ENCODE results near the gene C6orf132.

C6orf132 gene

DNA sequence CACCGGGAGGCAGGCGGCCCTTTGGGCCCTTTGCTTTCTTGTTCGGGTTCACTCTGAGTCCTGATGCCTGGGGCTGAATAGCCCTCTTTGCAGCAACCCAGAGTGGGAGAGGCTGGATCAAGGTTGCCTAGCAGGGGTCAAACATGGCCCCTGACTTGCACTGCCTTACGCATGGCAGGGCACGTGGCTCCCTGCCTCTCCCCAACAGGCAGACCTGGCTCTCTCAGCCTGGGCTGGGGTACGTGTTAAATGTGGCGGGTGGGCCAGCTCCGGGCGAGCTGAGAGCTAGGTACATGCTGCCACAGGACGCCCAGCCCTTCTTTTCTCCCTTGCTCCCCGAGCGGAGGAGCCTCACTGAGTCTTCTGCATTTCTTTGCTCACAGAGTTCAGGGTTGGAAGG lies 7.3 kb downstream of the C6orf132 start:
- no peak for DNase-seq

DNA sequence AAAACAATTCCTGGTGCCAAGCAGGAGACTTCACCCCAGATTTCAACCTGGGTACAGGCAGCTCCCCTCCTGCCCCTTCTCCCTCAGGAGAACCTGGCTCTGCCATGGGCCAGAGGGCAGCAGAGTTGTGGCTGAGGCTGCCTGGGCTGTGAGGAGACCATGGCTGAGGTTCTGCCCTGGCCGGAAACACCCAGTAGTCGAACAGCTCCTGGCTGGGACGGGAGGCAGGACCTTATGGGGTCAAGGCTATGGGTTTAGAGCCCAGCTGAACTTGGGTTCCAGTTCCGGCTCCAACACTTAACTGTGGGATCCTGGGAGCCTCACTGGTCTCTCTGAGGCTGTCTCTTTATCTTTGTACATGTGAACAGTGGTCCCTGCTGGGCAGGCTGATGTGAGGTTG lies 8.5 kb downstream of the C6orf132 start:
- no peak for DNase-seq

DNA sequence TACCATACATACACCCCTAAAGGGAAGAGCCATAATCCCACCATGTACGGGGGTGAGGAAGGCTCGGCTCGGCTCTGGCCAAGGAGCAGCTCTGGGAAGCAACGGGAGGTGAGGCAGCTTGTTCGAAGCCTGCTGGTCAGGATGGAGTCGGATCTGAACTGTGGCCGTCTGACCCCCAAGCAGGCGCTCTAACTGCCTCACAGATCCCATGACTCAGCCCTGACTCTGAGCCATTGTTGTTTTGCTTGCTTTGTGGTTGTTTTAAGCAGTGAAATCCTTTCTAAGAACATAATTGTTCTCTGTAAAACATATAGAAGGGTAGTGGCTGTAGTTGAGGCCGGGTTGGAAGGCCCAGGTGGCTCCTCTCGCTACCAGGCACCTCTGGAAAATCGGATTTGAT lies 10.9 kb downstream of the C6orf132 start:
- DNase-seq = no peak

DNA sequence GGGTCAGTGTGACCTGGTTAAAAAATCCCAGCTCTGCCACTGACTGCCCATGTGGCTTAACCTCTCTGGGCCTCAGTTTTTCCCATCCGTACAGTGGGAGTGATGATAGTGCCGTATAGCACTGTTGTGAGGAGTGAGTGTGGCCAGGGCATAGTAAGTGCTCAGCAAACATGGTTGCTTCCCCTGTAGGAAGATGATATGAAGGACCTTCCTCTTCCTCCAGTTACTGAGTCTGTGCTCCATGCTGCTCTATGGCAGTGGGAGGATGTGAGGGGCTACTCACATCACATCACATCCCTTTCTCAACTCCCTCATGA lies 13.1 kb downstream of the C6orf132 start:
- no peak for DNase-seq

DNA sequence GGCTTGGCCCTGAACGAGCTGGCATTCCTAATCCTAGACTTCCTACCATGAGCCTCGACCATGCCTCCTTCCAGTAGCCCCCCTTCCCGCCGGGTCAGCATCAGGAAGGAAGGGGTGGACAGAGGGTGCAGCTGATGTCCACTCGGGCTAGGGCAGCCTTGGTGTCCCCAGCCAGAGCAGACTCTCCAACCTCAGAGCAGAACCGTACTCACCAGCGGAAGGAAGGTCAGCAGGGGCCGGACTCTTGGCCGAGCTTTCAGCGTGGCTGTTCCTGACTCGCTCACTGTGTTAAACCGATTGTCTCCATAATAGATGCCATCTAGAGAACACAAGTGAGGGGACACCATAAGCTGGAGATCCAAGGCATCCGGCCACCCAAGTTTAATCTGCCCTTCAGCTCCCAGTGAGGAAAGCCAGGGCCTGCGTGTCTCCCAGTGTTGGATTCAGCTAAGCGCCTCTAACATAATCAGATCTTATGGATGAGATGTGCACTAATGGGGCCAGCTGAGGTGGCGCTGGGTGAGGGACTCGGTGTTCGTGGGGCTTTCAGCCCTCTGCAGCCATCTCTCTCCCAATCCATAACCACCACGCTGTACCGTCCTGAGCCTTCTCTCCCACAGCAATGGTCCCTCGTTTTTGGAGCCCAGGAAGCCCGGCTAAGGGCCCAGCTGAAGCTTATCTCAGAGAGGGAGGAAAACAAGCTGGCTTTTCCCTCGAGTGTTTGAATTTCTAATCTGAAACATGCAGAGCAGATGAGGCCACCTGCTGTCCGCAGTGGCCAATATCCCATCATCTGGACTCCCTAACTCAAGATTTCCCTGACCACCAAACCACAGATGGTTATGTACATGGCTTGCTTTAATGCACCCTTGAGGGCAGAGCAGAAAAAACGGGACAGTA lies 13.7 kb downstream of the C6orf132 start:
- no peak for DNase-seq

DNA sequence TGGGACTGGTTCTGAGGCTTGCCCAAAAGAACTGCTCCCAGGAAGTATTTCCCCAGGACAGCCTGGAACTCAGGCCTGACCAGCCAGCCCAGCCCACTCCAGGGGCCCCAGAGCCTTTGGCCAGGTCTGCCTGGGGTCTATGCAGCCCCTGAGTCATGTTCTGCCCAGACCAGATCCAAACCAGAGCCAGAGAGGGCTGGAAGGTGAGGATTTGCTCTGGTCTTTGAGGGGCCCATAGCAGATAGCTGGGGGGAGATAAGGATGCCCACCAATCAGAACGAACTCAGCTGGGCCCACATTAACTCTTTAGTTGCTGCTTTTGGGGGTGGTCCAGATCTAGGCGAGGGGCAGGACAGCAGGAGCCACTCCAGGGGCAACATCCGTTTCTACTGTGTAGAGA lies 16.8 kb downstream of the C6orf132 start:
- DNase-seq = no peak

DNA sequence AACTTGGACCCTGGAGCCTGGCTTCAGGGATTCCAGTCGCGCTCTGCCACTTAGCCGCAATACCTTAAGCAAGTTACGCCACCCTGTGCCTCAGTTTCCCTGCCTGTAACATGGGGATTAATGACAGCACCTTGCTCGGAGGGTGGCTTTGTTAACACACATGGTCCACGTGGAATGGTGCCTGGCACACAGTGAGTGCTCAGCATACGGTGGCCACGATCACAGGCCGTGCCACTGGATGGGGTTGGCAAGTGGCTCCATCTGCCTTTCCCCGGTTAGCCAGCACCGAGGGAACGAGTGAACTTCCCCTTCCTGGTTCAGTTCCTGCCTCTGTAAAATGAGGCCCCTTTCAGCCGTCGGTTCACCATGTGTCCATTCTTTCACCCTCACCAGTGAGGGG lies 17.2 kb downstream of the C6orf132 start:
- no peak for DNase-seq

DNA sequence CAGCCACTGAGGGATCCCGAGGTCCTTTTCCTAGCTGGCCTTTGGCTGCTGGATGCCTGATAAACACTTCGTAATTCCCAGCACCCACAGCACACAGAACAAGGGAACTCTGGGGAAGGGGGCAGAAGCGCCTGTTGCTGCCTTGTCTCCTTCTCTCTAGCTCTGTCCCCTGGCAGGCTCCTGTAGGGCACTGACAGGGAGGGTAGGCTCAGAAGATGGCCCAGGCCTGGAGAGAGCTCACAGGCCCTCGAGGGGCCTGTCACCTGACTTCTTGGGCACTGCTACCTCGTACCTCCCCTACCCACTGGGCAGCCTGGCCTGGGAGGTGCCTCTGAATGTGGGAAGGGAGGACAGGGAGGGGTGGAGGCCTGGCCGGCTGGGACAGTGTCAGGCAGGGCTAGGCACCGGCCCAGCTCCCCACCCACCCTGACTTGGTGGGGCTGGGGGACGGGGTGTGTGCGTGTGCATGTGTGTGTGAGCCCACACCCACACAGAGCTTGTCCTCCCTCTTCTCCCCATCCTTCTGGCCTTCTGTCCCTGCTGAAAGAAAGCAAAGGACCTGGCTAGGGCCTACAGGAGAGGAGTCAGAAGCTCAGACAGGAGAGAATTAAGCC lies 18.1 kb downstream of the C6orf132 start:
- no peak for DNase-seq

DNA sequence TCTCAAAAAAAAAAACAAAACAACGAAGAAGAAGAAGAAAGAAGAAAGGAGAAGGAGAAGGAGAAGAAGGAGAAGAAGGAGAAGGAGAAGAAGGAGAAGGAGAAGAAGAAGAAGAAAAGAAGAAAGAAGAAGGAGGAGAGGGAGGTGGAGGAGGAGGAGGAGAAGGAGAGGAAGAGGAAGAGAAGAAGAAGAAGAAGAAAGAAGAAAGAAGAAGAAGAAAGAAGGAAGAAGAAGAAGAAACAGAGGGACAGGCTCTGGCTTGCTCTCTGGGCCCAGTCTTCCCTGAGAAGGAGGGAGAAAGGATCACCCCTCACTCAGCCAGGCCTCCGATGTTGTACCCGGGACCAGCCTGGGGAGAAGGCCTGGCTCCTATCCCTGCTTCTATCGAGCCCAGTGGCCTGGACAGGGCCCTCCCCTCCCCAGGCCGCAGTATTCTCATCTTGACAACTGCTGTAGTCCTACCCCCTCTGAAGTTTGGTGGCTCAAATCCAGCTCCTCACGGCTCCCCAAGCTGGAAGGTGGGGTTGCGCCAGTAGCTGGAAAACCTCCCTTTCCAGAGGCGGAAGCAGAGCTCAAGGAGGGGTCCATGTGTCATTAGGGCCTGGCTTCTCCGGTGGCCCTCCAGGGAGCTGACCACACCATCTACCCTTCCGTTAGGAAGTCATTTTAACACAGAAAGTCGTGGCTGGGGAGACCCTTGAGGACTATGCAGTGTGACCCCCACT lies 18.9 kb downstream of the C6orf132 start:
- no peak for DNase-seq

DNA sequence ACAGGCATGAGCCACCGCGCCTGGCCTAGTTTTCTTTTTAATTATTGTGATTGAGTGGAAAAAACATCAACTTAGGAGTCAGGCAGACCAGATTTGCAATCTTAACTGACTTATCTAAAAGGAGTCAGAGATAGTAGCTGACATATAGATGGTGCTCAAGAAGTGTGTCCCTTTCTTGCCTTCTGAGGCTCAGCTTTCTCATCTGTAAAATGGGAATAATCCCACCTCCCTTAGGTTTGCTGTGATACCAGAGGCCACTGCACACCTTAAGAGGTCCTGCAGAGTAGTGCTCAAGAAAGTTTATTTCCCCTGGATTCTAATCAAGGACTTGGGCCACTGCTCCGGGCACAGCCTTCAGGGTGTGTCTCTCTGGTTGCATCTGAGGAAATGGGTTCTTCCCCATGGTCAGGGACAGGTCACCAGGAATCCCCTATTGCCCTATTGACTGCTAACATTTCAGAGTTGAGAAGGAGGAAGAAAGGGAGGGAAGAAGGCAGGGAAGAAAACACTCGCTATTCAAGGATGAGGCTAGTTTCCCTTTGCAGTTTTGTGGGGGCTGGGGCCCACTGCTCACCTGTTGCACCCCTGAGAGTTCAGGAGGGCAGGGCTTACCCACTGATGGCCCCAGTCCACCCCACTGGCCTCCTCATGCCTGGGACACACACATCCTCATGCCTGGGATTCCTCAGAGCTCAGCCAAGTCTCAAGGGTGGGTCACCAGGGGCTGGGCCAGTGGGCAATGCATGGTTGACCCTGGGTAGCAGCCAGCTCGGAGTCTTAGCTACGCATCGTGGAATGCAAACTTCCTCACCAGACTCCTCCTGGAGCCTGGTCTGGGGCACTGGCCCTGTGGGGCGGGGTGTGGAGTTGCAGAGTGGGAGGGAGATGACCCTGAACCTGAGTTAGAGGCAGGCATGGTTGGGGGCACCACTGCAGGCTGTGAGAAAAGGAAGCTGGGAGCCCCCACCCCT lies 21.2 kb downstream of the C6orf132 start:
- DNase-seq = no peak

DNA sequence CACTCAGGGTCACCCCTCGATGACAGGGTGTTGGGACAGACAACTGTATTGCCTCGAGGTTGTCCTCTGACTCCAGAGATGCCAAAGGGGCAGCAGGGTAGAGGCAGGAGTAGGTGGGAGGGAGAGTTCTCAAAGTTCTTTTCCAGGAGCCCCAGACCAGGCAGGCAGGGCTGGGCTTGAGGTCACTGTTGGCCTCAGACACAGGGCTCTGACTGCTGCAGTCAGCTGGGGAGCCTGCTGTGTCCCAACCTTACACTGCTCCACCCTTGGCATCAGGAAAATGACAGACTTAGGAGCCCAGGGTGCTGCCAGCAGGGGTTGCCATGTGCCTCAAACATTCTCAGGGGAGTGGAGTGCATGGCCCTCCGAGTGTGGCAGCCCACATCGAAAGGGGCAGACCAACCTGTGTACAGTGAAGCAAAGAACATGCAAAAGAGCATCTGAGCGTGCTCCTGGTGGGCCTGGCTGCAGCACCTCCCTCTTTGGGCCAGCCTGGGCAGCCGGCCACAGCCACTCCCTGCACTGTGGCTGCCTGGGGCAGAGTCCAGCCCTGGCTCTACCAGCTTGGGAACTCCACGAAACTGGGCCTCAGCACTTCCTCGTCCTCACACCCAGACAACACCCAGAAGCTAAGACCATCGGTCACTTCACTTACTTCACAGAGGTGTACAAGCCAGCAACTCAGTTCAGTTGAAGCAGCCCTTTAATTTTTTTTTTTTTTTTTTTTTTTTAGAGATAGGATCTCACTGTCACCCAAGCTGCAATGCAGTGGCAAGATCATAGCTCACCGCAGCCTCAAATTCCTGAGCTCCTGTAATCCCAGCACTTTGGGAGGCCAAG lies 24.0 kb downstream of the C6orf132 start:
- no peak for DNase-seq

DNA sequence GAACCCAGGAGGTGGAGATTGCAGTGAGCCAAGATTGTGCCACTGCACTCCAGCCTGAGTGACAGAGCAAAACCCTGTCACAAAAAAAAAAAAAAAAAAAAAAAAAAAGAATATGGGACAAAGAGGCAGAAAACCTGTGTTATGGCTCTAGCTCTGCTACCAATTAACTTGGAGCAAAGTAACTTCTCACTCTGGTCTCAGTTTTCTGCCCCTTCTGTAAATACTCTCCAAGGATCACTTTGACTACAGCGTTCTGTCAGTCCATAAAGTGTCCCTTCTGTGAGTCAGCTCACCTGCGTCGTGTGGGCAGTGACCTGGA lies 24.6 kb downstream of the C6orf132 start:
- DNase-seq = no peak

DNA sequence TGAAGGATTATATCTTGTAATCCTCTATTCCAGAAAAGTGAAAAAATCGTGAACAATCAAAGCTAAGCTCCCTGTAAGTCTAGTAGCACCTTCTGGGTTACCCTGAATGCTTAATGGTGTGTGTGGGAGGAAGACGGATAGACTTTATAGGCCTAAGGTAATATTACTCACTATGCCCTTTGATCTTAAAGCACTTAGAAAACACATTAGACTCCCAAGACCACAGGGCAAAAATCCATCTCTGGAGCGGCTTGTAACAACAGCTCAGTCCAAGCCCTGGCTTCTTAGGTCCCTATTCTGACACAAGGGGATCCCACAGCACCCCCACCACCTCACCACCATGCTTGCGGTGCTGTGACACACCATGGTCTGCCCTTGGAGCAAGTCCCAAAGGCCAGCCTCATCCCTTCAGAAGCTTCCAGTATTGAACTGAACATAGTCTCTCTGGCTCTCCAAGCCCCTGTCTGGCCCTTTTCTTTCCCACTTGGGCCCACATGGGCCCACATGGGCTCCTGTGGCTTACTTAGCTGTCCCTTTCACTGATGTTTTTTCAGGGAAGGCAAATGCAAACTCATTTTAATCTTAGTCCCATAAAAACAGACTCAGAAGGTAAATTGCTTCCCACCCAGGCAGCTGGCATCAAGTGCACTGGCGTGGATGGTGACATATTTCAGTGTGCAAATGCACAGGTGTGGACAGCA lies 28.3 kb downstream of the C6orf132 start:
- DNase-seq = no peak

DNA sequence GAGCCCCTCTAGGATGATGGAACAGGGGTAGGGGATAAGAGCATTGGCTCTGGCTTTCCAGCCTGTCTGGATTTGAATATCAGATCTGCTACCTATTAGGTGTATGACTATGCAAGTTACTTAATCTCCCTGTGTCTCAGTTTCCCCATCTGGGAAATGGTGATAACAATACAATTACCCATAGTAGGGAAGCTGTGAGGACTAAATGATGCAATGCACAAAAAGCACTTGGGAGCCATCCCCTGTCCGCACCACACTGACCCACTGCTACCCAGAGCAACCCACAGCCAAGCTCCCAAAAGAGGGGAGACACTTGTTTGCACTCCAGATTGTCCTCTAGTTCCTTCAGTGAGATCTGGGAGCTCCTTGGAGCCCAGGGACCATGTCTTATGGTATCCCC lies 30.1 kb downstream of the C6orf132 start:
- no peak for DNase-seq

DNA sequence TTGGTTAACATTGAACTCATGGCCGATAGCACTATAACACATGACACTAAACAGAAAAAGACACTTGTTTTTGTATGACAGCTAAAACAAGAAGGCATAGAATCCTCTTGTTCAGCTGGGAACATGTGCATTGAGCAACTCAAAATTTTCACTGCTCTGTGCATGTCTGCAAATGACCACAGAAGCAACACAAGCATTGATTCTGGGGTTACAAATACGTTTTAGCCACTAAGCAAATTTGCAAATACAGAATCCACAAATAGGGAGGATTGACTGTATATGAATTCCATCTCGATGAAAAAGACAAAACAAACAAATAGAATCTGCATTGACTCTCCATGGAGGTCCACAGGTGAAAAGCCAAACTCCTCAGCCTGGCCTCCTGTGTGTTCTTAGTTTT lies 31.7 kb downstream of the C6orf132 start:
- no peak for DNase-seq

DNA sequence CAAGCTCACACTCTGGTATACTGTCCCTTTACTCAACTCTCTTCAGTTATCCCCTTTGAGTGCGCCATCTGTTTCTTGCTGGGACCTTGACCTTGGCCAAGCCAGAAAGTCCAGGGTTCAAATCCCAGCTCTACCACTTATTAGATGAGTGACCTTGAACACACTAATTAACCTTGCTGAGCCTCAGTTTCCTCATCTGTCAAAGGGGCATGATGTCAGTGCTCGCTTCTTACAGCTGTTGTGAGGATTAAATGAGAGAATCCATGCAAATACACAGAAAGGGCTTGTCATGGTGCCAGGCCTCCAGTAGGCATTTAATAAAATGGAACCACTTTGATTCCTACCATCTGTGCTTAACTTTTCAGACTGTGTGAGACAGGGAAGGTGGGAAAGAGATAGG lies 34.3 kb downstream of the C6orf132 start:
- no peak for DNase-seq

DNA sequence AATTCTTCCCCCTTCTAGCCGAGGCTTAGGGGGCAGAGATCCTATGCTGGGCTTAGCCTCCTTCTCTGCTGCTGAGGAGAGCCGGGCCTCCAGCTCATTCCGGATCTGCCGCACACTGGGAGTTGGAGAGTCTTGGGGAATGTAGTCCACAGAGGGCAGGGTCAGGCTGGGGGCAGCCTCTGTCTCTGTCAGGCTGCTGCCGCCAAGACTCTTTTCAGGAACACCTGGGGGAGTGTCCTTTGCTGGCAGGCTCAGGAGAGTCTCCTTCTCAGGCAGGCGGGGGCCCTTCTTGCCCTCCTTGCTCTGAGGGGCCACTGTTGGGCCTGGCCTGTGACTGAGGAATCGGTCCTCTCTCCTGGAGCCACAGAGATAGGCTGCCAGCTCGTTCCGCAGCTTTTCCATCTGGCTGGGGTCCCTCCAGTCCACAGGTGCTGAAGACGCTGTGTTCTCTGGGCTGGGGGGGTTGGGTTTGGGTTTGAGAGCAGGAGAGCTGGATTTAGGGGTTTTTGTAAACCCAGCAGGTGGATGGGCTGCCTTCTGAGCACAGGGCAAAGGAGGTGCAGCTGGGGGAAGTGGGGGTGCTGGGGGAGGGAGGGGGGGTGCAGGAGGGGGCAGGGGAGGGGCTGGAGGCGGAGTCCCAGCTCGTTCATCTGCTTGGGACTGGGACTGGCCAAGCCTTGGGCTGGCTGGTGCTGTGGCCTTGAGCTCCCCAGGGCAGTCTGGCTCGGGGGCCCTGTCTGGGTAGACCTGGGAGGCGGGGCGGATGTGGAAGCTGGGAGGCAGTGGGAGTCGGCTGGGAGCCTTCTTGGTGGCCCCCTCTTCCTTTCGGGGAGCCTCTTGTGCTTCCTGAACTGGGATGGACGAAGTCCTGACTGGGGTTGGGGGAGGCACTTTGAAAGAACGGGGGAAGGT lies 36.1 kb downstream of the C6orf132 start:
- DNase-seq = no peak

DNA sequence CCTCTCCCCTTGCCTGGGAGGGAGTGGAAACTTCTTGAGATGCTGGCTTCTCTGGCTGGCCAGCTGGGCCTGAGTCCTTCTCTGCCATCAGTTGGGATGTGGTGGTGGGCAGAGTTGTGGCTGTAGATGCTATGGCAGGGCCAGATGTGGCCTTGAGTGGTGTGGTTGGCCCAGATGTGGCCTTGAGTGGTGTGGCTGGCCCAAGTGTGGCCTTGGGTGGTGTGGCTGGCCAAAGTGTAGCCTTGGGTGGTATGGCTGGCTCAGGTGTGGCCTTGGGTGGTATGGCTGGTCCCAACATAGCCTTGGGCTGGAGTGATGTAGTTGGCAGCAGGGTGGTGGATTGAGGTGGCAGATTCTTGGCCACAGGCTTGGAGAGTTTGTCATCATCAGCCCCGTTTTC lies 36.7 kb downstream of the C6orf132 start:
- no peak for DNase-seq

DNA sequence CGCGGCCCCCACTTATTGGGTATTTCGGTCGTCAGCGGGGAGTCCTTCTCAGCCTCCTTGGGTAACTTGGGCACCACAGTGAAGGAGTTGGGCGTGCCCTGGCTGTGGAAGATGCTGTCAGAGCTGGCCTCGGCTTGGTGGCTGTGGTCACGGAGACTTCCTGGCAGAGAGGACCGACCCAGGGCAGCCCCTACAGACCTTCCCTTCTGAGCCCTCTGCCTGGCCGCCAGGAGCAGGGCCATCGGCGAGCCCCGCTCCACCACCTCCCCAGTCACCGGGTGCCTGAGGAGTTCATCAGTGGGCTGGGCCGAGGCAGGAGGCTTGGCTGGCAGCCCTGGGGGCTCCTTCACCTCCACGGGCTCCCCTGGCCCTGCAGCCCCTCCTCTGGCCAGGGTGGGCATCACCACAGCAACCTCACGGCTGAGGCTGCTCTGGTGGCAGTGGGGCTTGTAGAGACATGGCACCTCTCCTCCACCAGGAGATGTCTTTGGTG lies 37.2 kb downstream of the C6orf132 start:
- DNase-seq = no peak

DNA sequence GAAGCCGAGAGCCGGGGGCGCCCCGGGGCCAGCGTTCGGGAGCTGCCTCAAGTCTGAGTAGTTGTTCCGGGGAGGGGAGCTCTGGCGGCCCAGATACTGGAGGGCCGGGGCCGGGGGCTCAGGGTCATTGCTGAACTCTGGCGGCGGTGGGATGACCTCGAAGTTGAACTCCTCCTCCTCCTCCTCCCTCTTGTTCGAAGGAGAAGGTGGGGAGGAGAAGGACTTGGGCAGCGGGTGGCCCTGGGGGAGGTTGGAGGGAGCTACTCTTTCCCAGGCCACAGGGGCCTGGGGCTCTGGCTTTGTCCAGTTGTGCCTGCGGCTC lies 37.7 kb downstream of the C6orf132 start:
- DNase-seq = no peak

All from activated CD4-positive, alpha-beta T cell treated with anti-CD3 and anti-CD28 coated beads, Interleukin-2, Interleukin-6, amounts not matched to agents 100 ng/mL and 50 ng/mL, durations not matched to agents 16 hours and 8 hours (primary cell).